GM18858 (cell line): Measurements from ENCODE around the gene ROPN1.

ENCODE experiments used
- ATAC-seq: cut with Tn5 transposase; IDR thresholded peaks from one replicate; pipeline ENCODE4 v1.9.1; 2021; ENCODE audit not compliant: unreplicated experiment

Gene ROPN1

DNA sequence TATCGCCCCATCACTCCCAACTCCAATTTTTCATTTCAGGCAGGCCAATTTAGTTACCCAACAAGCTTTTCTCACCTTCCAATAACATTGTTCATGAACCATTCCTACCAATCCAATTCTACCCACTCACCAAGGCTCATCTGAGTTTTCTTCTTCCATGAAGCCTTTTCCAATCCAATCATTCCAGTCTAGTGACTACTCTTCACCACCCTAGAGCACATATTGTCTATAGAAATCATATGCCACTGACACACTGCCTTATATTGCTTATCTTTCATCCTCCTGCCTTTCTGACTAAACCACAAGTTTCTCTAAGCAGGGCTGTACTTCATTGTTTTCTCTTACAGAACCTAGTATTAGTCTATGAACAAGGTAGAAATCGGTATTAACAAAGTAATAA lies 42.3 kb downstream of the ROPN1 start:
- no peak for ATAC-seq

DNA sequence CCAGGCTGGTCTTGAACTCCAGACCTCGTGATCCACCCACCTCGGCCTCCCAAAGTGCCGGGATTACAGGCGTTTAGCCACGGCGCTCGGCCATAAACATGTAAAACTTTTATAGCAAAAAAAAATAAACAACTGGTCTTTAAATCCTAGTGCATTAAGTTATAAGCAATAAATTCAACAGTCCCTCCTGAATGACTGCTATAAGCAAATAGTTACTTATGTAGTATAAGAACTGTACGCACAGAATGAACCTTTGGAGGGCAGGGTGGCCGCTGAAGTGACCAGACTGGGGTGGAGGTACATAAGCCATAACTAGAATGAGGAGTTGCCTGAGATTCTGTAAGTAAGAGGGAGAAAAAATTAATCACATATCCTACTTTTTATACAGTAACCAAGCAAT lies 43.5 kb downstream of the ROPN1 start:
- ATAC-seq = no peak

DNA sequence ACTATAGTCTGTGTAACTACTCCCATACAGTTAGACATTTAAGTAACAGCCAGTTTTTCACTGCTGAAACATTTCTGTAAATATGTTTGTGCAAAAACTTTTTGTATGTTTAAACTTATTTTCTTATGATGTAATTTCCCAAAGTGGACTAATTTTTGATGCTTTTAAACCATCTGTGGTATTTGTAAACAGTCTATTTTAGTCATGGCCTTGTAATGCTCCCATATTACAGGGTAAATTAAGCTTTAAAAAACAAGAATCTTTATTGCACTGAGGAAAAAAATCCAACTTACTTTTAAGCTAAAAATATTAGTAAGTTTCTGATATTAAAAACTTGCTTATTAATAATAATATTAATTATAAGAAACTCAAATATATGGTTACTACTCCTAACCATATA lies 44.4 kb downstream of the ROPN1 start:
- no peak for ATAC-seq

DNA sequence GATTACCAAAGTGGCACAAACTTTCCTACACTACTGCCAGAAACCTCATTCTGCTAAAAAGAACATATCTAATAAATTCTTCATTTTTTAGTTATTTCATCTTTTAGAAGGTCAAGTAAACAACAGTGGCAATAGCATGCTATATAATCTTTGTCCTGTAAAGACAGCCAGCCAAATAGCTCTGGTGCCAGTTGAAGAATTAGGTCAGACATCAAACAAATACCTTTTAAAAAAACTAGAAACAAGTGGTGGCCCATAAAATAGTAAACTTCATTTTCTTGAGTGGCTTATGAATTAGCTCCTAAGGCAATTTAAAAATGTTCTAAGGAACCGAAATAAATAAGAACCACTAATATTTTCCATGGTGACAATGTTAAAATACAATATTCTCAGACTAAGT lies 50.4 kb downstream of the ROPN1 start:
- no peak for ATAC-seq

DNA sequence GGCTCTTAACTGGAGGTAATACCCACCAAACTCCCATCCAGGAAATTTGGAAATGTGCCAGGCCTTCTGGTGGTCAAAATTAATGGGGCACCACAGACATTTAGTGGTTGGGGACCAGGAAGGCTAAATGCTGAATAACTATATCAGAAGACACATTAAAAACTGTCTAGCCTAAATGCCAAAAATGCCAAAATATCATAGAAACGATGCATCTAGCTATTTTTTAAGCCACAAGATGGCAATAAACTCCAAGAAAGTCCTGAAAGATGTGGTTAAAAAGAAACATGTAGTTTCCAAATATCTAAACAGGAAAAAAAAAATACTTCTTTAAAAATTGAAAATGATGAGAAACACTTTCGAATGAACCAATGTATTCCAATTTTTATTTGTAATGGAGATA lies 50.8 kb downstream of the ROPN1 start:
- no peak for ATAC-seq

DNA sequence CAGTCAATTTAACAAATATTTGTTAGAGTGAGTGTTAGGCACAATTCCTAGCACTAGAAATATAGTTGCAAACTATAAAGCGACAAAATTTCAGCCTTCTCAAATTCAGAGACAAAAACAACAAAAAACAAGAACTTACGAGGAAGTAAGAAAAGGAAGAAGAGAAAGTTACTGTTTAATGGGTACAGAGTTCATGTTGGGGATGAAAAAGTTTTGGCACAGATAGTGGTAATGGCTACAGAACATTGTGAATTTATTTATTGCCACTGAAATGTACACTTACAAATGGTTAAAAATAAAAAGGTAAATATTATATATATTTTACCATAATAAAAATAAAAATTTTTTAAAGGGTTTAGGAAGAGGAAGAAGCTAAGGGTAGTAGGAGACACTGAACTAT lies 52.2 kb downstream of the ROPN1 start:
- ATAC-seq = no peak

DNA sequence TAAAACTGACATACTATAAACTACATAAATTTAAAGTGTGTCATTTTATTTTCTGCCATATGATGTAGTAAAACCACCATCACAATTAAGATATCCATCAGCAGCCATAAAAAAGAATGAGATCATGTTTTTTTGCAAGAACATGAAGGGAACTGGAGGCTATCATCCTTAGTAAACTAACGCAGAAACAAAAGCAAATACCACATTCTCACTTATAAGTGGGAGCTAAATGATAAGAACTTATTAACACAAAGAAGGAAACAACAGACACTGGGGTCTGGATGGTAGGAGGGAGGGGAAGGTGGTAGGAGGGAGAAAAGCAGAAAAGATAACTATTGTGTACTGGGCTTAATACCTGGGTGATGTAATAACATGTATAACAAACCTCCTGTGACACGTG lies 55.5 kb downstream of the ROPN1 start:
- no peak for ATAC-seq

DNA sequence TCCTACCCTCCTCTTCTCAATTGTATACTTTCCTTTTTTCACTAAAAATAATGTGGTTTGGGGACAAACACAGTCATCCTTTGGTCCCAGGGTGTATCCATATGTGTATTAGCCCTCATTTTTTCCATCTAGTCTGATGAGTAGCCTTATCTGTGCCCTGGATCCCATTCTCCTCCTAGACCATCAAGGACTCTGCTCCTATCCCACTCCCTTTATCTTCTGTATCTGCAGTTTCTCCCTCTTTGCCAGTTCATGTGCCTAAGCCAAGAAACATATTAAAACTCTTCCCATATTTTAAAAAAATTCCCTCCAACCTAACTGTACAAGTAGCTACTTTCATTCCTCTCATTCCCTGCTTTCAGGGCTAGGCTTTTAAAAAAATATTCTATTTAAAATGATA lies 56.1 kb downstream of the ROPN1 start:
- ATAC-seq = no peak

DNA sequence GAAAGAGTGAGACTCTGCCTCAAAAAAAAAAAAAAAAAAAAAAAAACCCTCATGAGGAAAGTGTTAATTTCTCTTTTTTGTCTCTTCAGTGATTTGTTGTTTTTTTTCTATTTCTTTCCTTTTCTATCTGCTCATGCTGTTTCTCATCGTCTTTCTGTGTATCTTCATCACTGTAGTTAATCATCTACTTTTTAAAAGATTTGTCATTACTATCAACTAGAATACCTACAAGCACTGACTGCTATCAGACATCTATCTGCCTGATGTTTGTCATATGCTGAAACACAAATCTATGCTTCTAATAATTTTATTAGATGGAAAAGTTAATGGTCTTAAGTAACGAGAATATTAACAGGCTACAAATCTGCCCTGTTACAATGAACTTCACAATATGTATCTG lies 57.7 kb downstream of the ROPN1 start:
- ATAC-seq = no peak

DNA sequence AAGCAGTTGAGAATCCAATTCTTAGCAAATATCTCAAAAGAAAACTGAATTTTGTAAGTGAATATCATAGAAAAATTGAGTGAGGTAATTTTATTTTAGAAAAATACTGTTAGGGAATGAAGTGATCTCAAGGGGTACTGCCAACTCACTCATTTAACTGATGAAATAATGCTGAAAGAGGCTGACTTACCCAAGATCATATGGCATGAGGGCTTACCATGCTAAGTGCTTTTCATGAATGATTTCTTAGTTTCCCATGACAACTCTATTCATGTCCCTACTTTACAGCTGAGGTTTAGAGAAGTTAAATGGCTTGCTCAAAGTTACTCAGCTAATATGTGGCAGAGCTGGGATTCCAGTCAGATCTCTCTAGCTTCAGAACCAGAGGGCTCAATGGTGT lies 61.5 kb downstream of the ROPN1 start:
- ATAC-seq = no peak

DNA sequence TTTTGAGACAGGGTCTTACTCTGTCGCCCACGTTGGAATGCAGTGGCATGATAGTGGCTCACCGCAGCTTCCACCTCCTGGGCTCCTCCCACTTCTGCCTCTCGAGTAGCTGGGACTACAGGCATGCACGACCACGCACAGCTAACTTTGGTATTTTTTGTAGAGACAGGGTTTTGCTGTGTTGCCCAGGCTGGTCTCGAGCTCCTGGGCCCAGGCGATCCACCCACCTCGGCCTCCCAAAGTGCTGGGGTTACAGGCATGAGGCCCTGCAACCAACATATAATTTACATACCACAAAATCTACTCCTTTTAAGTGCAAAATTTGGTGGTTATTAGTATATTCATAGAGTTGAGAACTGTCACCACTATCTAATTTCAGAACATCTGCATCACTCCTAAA lies 62.6 kb downstream of the ROPN1 start:
- ATAC-seq = no peak

DNA sequence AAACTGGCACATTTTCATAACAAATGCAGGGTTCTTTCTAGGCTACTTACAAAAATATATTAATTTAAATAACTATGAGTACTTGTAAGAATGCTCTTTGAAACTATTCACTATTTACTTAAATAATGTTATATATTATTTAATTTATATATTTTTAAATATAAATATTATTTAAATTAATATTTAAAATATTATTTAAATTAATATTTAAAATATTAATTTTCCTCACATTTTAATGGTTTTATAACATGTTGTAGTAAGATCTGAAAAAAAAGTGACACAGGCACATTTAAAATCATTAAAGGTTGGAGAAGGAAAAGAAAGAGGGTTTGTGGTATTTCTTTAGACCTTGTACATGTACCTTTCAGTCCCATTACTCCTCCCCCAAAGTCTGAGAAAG lies 65.5 kb downstream of the ROPN1 start:
- no peak for ATAC-seq

DNA sequence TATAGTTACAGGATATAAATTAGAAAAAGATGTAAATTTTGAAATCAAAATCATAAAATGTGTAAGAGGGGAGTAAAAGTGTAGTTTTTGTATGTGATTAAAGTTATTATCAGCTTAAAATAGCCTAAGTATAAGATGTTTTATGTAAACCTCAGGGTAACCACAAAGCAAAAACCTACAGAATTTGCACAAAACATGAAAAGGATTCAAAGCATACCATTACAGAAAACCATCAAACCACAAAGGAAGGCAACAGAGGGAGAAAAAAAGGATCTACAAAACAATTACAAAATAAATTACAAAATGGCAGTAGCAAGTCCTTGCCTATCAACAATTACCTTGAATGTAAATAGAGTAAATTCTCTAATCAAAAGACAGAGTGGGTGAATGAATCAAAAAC lies 71.1 kb downstream of the ROPN1 start:
- no peak for ATAC-seq

DNA sequence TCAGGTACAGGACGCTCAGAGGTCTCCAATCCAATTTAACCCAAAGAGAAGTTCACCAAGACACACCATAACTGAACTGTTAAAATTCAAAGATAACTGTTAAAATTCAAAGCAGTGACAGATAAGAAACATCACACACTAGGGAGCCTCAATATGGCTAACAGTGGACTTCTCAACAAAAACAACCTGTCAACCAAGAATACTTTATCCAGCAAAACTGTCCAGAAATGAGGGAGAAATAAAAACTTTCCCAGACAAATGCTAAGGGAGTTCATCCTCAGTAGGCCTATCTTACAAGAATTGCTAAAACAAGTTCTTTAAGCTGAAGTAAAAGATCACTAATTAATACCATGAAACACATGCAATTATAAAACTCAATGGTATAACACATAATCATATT lies 71.5 kb downstream of the ROPN1 start:
- ATAC-seq = no peak

DNA sequence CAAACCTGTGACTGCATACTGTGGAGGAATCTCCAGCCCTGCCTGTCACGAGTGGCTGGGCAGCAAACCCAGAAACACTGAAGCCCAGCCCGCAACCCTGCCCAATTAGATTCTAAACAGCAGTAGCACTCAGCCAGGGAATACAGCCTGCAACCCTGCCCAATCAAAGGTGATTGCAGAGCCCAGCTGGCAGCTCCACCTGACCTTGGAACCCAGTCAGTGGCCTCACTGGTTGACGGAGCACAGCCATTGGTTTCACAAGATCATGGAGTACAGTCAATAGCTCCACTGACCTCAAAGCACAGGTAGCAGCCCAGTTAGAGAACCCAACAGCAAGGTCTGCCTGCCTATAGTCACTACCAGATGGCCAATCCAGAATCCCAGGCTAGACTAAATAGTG lies 72.6 kb downstream of the ROPN1 start:
- no peak for ATAC-seq
